GM12891 (cell line): ENCODE measurements around the gene MESP2.

Source experiments
- DNase-seq: peaks from one replicate; pipeline ENCODE4 v3.0.0; 2011; ENCODE audit warnings: low spot score; ENCODE audit not compliant: insufficient read length
- FAIRE-seq: peaks from 2 replicates; lab custom pipeline; 2011; peaks lifted over from hg19 to GRCh38; lab: Jason Lieb, UNC
- PAX5 ChIP-seq: IDR thresholded peaks from 2 replicates; pipeline ENCODE4 v1.6.1; 2011; ENCODE audit warnings: low read length, moderate library complexity, mild to moderate bottlenecking; ENCODE audit not compliant: insufficient read depth, severe bottlenecking
- POLR2A ChIP-seq: IDR thresholded peaks from 2 replicates; pipeline ENCODE4 v1.6.1; 2011; ENCODE audit warnings: low read depth, low read length, control low read depth
- POLR2AphosphoS5 ChIP-seq: IDR thresholded peaks from 2 replicates; pipeline ENCODE4 v1.6.1; 2011; ENCODE audit warnings: low read depth, low read length, control low read depth
- POU2F2 ChIP-seq: IDR thresholded peaks from 2 replicates; pipeline ENCODE4 v1.6.1; 2011; ENCODE audit warnings: low read depth, mild to moderate bottlenecking, control low read depth, low read length, moderate library complexity
- SPI1 ChIP-seq: IDR thresholded peaks from 2 replicates; pipeline ENCODE4 v1.6.1; 2011; ENCODE audit warnings: low read depth, low read length, control low read depth
- TAF1 ChIP-seq: IDR thresholded peaks from 2 replicates; pipeline ENCODE4 v1.6.1; 2011; ENCODE audit warnings: low read depth, low read length, control low read depth

MESP2 gene

GRCh38 chr15:89805241-89806209 is 29.4 kb downstream of the MESP2 start:
- TF ChIP-seq PAX5 (no peak), POLR2AphosphoS5 (no peak), POLR2A (no peak), SPI1 (no peak), TAF1 (no peak), POU2F2 (no peak)
- no peak for DNase-seq
- no peak for FAIRE-seq

- DNase-seq (no peak), FAIRE-seq (no peak)
- no peak for TF ChIP-seq TAF1
- no peak for TF ChIP-seq POU2F2
- TF ChIP-seq SPI1 = no peak
- no peak for TF ChIP-seq PAX5
- no peak for TF ChIP-seq POLR2A
- TF ChIP-seq POLR2AphosphoS5 = no peak
Observed at GRCh38 chr15:89806210-89806558, 30.1 kb downstream of the MESP2 start.

GRCh38 chr15:89806559-89807550 is 30.7 kb downstream of the MESP2 start:
- no peak for FAIRE-seq

GRCh38 chr15:89807689-89808088 is 31.6 kb downstream of the MESP2 start:
- DNase-seq = no peak
- no peak for FAIRE-seq
- TF ChIP-seq POU2F2 = no peak
- no peak for TF ChIP-seq POLR2A
- no peak for TF ChIP-seq TAF1
- TF ChIP-seq SPI1 = no peak
- TF ChIP-seq PAX5 = no peak
- TF ChIP-seq POLR2AphosphoS5 = no peak

More at GRCh38 chr15:89806559-89807550, 30.7 kb downstream of the MESP2 start:
- TF ChIP-seq POLR2AphosphoS5 (no peak), POLR2A (no peak), POU2F2 (no peak), PAX5 (no peak), SPI1 (no peak), TAF1 (no peak)
- no peak for DNase-seq

DNA sequence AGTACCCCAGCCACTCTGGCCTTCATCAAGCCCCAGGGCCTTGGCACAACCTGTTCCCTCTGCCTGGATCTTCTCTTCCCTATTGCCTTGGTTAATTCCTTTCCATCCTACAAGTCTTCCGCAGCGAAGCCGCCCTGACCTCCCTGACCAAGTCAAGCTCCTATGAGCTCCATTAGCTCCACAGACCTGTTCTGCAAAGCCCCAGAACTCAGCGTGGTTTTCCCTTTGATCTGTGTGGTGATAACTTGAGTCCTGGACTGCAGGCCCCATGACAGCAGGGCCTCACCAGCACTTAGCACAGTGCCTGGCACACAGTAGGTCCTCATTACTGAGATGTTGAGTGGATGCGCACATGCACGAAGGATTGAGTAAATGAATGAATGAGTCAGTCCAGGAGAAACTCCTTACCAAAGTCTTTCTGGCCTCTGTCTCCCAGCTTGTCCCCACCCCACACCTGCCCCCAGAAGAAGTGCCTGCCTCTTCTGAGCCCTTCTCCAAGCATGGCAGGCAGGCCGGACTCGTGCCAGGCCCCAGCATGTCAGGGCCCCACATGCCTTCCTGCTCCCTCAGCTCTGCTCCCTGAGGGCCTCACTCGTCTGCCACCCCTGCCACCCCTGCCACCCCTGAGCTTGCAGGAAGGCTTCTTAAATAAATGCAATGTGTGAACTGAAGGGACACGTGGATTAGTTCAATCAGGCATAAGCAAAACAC is 32.2 kb downstream of the MESP2 start:
- no peak for TF ChIP-seq POLR2AphosphoS5
- TF ChIP-seq POLR2A = no peak
- no peak for TF ChIP-seq SPI1
- no peak for TF ChIP-seq TAF1
- TF ChIP-seq POU2F2 = no peak
- TF ChIP-seq PAX5 = no peak
- FAIRE-seq (no peak), DNase-seq (no peak)

GRCh38 chr15:89809093-89809786 is 33.1 kb downstream of the MESP2 start:
- DNase-seq (no peak), FAIRE-seq (no peak)
- TF ChIP-seq SPI1 (no peak), POLR2A (no peak), PAX5 (no peak), POLR2AphosphoS5 (no peak), TAF1 (no peak), POU2F2 (no peak)

- DNase-seq (no peak), FAIRE-seq (no peak)
- TF ChIP-seq PAX5 = no peak
Observed at GRCh38 chr15:89809787-89810148, 33.6 kb downstream of the MESP2 start.

- no peak for DNase-seq
- TF ChIP-seq POLR2AphosphoS5 = no peak
- TF ChIP-seq POU2F2 = no peak
- no peak for FAIRE-seq
Observed at GRCh38 chr15:89810837-89811236, 34.7 kb downstream of the MESP2 start.
